ENCODE results near the gene PURA.

The PURA gene

DNA sequence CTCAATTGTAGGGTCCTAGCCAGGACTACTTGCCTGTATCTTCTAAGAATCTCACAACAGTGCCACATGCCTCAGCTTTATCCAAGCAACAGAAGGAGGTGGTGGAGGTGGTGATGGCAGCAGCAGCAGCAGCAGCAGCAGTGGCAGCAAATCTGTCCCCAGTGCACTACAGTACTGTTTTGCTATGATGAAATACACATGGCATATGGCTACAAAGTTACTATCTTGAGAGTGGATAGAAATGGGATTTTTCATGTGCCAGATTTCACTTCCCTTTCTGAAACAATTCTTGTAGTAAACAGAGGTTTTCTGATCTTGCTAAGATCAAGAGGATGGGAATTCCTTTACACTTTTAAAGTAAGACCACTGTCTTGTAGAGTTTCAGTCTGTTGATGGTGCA is 53.0 kb downstream of the PURA start:
- DNase-seq (ENCODE audit: low read depth in 2 of 2): no peak
- TF ChIP-seq, protein P1, sequence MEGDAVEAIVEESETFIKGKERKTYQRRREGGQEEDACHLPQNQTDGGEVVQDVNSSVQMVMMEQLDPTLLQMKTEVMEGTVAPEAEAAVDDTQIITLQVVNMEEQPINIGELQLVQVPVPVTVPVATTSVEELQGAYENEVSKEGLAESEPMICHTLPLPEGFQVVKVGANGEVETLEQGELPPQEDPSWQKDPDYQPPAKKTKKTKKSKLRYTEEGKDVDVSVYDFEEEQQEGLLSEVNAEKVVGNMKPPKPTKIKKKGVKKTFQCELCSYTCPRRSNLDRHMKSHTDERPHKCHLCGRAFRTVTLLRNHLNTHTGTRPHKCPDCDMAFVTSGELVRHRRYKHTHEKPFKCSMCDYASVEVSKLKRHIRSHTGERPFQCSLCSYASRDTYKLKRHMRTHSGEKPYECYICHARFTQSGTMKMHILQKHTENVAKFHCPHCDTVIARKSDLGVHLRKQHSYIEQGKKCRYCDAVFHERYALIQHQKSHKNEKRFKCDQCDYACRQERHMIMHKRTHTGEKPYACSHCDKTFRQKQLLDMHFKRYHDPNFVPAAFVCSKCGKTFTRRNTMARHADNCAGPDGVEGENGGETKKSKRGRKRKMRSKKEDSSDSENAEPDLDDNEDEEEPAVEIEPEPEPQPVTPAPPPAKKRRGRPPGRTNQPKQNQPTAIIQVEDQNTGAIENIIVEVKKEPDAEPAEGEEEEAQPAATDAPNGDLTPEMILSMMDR (IDR thresholded peaks at IDR 0.05; ENCODE audit: low read depth, low read length): no peak
- no peak overlapping the region for H3K4me3 ChIP-seq (replicated peaks in 1 of 2; ENCODE audit: low read depth in 2 of 2, low read length in 2 of 2)

DNA sequence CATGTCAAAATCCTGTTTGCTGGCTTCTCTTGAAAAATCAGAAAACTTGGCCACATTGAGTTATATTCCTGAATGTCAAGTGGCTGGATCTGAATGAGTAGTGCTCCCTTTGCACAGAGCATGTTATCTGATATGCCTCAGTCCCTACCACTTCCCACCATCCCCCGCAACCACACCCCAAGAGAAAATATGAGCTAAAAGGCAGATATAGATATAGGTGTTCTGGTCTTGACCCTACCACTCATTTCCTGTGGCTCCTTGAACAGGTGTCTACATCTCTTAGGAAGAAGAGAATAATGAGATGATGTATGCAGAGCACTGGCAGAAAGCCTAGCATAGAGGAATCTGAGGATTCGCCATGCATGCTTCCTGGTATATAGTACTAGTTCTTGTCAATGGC is 54.5 kb downstream of the PURA start:
- no peak for DNase-seq (ENCODE audit: low read depth in 2 of 2)
- H3K4me3 ChIP-seq (replicated peaks in 1 of 2; ENCODE audit: low read depth in 2 of 2, low read length in 2 of 2): no peak overlapping the region
- TF ChIP-seq, protein P1 (IDR thresholded peaks at IDR 0.05; ENCODE audit: low read depth, low read length): no peak

DNA sequence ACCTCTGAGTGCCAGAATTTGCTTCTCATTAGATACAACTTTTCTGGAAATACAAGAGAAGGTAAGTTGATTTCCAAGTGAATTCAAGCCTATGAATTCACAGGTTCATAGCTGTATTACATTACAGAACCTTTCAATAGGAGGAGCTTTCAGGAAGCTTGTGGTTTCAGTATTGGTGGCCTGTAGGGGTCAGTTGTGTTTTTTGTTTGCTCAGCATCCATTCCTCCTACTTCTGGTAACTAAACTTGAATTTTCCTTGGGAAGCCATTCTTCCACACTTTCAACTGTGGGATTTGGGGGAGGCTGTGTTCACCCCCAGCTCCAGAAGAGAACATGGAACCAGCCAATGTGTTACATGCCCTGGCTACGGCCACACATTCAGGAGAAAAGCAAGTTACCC is 55.5 kb downstream of the PURA start:
- TF ChIP-seq, protein P1 (IDR thresholded peaks at IDR 0.05; ENCODE audit: low read depth, low read length): no peak
- peak in 1 of 2 donors; percentile 40 for DNase-seq (ENCODE audit: low read depth in 2 of 2)
- no peak overlapping the region for H3K4me3 ChIP-seq (replicated peaks in 1 of 2; ENCODE audit: low read depth in 2 of 2, low read length in 2 of 2)

DNA sequence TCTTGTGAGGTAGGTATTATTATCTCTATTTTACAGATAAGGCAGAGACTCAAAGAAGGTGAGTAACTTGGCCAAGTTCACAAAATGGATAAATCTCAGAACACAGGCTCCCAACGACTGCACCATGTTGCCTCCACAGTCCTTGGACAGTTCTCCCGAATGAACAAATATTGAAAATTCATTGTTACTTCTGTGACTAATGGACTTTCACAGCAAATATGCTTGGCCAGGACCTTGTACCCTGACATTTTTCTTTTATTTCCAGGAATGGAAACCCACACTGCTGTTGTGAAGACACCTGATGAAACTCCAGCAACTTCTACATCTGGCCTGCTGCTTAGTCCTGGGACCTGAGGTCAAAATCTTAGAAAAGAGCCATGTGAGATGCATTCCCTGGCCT is 58.6 kb downstream of the PURA start:
- no peak for DNase-seq (ENCODE audit: low read depth in 2 of 2)
- TF ChIP-seq, protein P1 (IDR thresholded peaks at IDR 0.05; ENCODE audit: low read depth, low read length): no peak
- no peak overlapping the region for H3K4me3 ChIP-seq (replicated peaks in 1 of 2; ENCODE audit: low read depth in 2 of 2, low read length in 2 of 2)

DNA sequence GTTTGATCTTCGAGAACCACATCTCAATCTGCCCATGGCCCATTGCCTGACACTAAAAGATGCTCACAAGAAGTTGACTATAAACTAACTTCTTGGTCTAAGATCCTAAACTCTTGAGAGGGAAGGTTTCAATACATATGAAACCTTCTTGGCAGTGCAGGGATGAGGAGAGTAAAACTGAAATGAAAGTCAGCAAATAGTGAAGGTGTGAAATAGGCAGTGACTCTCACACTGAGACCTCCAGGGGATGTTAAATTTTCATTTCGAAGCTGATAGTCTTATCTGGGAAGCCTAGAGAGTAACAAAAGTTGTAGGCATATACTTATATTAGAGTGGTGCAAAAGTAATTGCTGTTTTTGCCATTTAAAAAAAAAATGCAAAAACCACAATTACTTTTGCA is 60.1 kb downstream of the PURA start:
- H3K4me3 ChIP-seq (replicated peaks in 1 of 2; ENCODE audit: low read depth in 2 of 2, low read length in 2 of 2): no peak overlapping the region
- DNase-seq (ENCODE audit: low read depth in 2 of 2): no peak
- TF ChIP-seq, protein P1 (IDR thresholded peaks at IDR 0.05; ENCODE audit: low read depth, low read length): no peak

DNA sequence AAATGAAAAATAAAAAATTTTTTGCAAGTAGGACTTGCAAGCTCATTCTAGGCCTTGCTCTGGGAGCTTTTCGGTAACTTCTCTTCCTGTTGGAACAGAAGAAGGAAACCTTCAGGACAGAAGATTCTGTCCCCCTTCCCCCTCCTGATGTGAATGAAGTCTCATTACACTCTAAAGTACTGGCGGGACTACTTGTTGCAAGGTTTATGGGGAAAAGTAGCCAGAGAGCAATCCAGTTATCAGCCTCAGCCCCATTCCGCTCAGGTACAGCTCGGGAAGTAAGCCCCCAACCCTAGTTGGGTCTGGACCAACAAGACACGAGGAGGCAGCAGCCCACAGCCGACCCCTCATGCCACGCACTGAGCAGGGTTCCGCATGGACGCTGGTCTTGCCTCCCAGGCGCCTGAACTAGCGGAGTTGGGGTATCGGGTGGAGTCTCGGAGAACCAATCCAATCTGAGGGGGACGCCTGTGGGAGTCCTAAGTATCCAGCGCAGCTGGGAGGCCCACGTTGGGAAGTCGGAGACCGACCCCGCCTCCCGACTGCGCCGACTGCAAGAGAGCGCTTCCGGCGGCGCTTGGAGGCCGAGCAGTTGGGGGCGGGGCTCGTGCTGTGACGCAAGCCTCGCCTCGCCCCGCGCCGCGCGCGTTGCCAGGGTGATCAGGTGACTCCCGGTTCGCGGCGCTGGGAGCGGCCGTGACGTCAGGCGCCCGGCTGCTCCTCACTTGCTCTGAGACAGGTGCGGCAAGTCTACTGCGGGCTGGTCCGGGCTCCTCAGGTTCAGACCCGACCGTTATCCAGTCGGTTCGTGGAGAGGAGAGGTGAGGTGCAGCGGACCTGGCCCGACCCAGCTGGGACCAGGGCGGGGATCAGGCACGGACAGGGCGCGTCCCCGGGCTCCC is 60.8 kb downstream of the PURA start, which contains the start of gene CYSTM1:
TSS of gene CYSTM1 (plus strand) at position 724 of the 902 bp plus-strand sequence. CDS start 19,278 bp downstream, outside the sequence.
- TF ChIP-seq, protein P1 (IDR thresholded peaks at IDR 0.05; ENCODE audit: low read depth, low read length): no peak
- H3K4me3 ChIP-seq (replicated peaks in 1 of 2; ENCODE audit: low read depth in 2 of 2, low read length in 2 of 2): peak within 1 kb of the TSS; percentile 80 to 91

More for the DNA sequence above, 60.8 kb downstream of the PURA start, which contains the start of gene CYSTM1:
- peak; percentile 94 to 98 for DNase-seq (ENCODE audit: low read depth in 2 of 2)

Measured in cardiac fibroblast (primary cell).